Kidney (tissue), 14 donors: ENCODE results near the gene USP6. TPM values are rescaled to one million over a fixed set of nuclear protein-coding genes. Genes with fewer than 3 reads are reported as not detected.
"Not testable (repeated sequence)": the region's sequence is repeated elsewhere in the genome, so short reads cannot be mapped to it uniquely, and the experiment has no call there.

Source experiments
- DNase-seq, 5 donors: peaks; one replicate each; pipeline ENCODE4 v3.0.0-alpha.2; 2013 to 2020
- FAIRE-seq: peaks from 2 replicates; lab custom pipeline; 2012; peaks lifted over from hg19 to GRCh38; lab: Jason Lieb, UNC
- H3K27ac ChIP-seq, 2 donors: one replicate each; pipeline ENCODE4 v1.7.0; 2013; ENCODE audit warnings: low read depth in 2 of 2, low read length in 2 of 2, inconsistent platforms in 1 of 2
- H3K27me3 ChIP-seq: one replicate; pipeline ENCODE4 v1.7.1; 2013; ENCODE audit warnings: low read length, inconsistent platforms; ENCODE audit not compliant: control insufficient read depth, insufficient read depth
- H3K36me3 ChIP-seq, 3 donors: one replicate each; pipeline versions ENCODE4 v1.7.0 to v1.7.1; 2013; ENCODE audit warnings: low read length in 3 of 3, control low read depth in 1 of 3, inconsistent platforms in 1 of 3; ENCODE audit not compliant: insufficient read depth in 3 of 3, control insufficient read depth in 2 of 3
- H3K4me1 ChIP-seq, 3 donors: one replicate each; pipeline versions ENCODE4 v1.7.0 to v1.7.1; 2013; ENCODE audit warnings: low read length in 3 of 3, inconsistent platforms in 1 of 3, low read depth in 1 of 3; ENCODE audit not compliant: control insufficient read depth in 2 of 3, insufficient read depth in 2 of 3
- H3K4me3 ChIP-seq, 3 donors: one replicate each; pipeline versions ENCODE4 v1.7.0 to v1.8.1; 2013; ENCODE audit warnings: low read length in 3 of 3, control low read depth in 1 of 3, inconsistent platforms in 1 of 3
- H3K9ac ChIP-seq, 3 donors: one replicate each; pipeline versions ENCODE4 v1.7.0 to v1.7.1; 2013; ENCODE audit warnings: low read length in 3 of 3, control low read depth in 1 of 3, inconsistent platforms in 1 of 3
- H3K9me3 ChIP-seq, 3 donors: one replicate each; pipeline versions ENCODE4 v1.7.0 to v1.7.1; 2013; ENCODE audit warnings: low read length in 3 of 3, control low read depth in 1 of 3, inconsistent platforms in 1 of 3; ENCODE audit not compliant: control insufficient read depth in 2 of 3, insufficient read depth in 1 of 3
- intact Hi-C: fragments of 100-400 bp; cut with DNase I; formaldehyde crosslinking; loops from one replicate; pipeline ENCODE4 v1.11.1; 2022
- polyA plus RNA-seq: library from polyadenylated mRNA; stranded (reverse); fragments of 350-450 nt; fragmentation: Illumina TruSeq; extraction: RNeasy Lipid Tissue Mini Kit (QIAGEN cat#74804); gene quantifications from one replicate; pipeline ENCODE4 v1.2.3, GENCODE V29; 2014; ENCODE audit warnings: low read depth, low replicate concordance; ENCODE audit not compliant: insufficient read depth
- total RNA-seq: library from RNA; stranded (reverse); fragmentation: NEBNext Ultra II Directional; extraction: Animal tissue kit (Norgen Biotek cat#: 25700); gene quantifications from one replicate; pipeline ENCODE4 v1.2.1, GENCODE V29; 2021
- TF ChIP-seq, protein P1 (sequence below): IDR thresholded peaks from 3 replicates; pipeline ENCODE4 v1.5.1; 2012; ENCODE audit warnings: mild to moderate bottlenecking, moderate library complexity, borderline replicate concordance; ENCODE audit not compliant: insufficient read depth; ENCODE audit errors: extremely low read depth
- donor health status: control.
- donor health status: control.
- donor health status: control.
- donor health status: control.
- donor health status: control.
- donor health status: DM: yes; HTN: yes; CAD: no.
- donor health status: Normal renal cell carcinoma (clear cell type).

The USP6 gene
- total and polyA plus RNA-seq, 2 donors from 2014 or later, result 0.06 to 0.19 TPM

GRCh38 chr17:5127910-5128309, 12.1 kb downstream of the USP6 start:
- no peaks in the 10 kb centered on the region for H3K4me1 ChIP-seq
- no peak overlapping the region for H3K4me3 ChIP-seq
- peak in 2 of 5 donors; percentile 18 for DNase-seq
- H3K9ac ChIP-seq, result no peak overlapping the region
- H3K27me3 ChIP-seq, result no peaks in the 10 kb centered on the region
- TF ChIP-seq, protein P1, sequence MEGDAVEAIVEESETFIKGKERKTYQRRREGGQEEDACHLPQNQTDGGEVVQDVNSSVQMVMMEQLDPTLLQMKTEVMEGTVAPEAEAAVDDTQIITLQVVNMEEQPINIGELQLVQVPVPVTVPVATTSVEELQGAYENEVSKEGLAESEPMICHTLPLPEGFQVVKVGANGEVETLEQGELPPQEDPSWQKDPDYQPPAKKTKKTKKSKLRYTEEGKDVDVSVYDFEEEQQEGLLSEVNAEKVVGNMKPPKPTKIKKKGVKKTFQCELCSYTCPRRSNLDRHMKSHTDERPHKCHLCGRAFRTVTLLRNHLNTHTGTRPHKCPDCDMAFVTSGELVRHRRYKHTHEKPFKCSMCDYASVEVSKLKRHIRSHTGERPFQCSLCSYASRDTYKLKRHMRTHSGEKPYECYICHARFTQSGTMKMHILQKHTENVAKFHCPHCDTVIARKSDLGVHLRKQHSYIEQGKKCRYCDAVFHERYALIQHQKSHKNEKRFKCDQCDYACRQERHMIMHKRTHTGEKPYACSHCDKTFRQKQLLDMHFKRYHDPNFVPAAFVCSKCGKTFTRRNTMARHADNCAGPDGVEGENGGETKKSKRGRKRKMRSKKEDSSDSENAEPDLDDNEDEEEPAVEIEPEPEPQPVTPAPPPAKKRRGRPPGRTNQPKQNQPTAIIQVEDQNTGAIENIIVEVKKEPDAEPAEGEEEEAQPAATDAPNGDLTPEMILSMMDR, result no peak
- H3K27ac ChIP-seq, result no peak overlapping the region
- intact Hi-C loops, result no loop called here
- FAIRE-seq, result no peak
- no peaks in the 10 kb centered on the region for H3K9me3 ChIP-seq
- H3K36me3 ChIP-seq, result no peaks in the 10 kb centered on the region

GRCh38 chr17:5128387-5128786, 12.6 kb downstream of the USP6 start:
- H3K9me3 ChIP-seq, H3K36me3 ChIP-seq, H3K9ac ChIP-seq, H3K27ac ChIP-seq, intact Hi-C loops, FAIRE-seq, H3K27me3 ChIP-seq, H3K4me3 ChIP-seq, H3K4me1 ChIP-seq: not testable (repeated sequence)
- DNase-seq, result peak in 2 of 5 donors; percentile 9 to 33

DNA sequence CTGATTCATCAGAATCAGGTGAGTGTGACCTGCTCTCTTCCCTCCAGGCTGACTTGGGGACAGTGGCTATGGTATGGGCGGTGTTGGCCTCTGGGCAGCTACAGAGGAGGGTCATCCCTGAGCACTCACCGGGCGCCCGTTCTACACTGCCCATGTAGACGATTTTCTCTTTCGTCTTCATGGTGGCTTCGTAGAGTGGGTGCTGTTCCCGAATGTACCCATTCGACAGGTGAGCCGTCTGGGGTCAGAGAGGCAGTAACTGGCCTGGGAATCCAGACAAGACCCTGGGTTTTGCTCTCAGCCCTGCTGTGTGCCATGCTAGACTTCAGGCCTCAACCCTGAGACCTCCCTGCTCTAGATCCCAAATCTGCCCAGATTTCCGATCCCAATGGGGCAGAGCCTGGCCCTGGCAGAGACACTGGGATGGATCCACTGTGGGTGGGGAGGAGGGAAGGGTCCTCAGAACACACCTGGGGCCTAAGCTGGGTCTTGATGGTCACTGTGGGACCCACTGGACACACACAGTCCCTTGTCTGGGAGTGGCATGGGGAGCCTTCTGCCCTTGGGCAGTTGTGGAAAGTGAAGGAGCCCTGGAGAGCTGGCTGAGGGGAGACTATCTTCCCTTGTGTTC, 13.2 kb downstream of the USP6 start:
- H3K4me3 ChIP-seq, result no peak overlapping the region
- TF ChIP-seq, protein P1, result no peak
- H3K9me3 ChIP-seq, result no peaks in the 10 kb centered on the region
- H3K27me3 ChIP-seq, result no peaks in the 10 kb centered on the region
- intact Hi-C loops, result no loop called here
- peak in 1 of 5 donors; percentile 11 for DNase-seq
- no peak for FAIRE-seq
- no peak overlapping the region for H3K9ac ChIP-seq
- no peaks in the 10 kb centered on the region for H3K36me3 ChIP-seq
- H3K27ac ChIP-seq, result no peak overlapping the region
- no peaks in the 10 kb centered on the region for H3K4me1 ChIP-seq

DNA sequence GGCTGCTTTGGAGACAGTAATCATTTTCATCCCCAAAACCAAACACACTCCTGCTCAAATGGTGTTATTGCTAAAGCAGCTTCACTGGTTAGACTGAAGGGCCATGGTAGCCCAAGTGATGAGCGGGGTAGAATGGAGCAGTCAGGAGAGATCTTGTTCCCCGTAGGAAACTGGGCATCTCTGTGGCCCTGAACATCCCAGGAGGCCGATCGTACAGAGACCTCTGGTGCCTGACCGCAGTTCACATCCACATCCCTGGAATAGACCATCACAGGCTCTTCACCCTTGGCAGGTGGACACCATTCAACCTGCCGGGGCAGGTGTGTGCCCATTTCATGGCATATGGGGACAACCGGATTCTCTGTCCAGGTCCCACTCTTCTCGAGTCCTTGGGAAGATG, 13.9 kb downstream of the USP6 start:
- H3K4me3 ChIP-seq, intact Hi-C loops, FAIRE-seq, H3K27ac ChIP-seq, H3K9ac ChIP-seq, H3K4me1 ChIP-seq, H3K9me3 ChIP-seq, H3K27me3 ChIP-seq, H3K36me3 ChIP-seq: not testable (repeated sequence)
- peak in 1 of 5 donors; percentile 15 for DNase-seq

GRCh38 chr17:5130261-5130660, 14.4 kb downstream of the USP6 start:
- H3K9ac ChIP-seq, H3K27ac ChIP-seq, H3K36me3 ChIP-seq, intact Hi-C loops, H3K27me3 ChIP-seq, H3K9me3 ChIP-seq, H3K4me3 ChIP-seq, FAIRE-seq, H3K4me1 ChIP-seq: not testable (repeated sequence)
- DNase-seq, result peak in 1 of 5 donors; percentile 7

DNA sequence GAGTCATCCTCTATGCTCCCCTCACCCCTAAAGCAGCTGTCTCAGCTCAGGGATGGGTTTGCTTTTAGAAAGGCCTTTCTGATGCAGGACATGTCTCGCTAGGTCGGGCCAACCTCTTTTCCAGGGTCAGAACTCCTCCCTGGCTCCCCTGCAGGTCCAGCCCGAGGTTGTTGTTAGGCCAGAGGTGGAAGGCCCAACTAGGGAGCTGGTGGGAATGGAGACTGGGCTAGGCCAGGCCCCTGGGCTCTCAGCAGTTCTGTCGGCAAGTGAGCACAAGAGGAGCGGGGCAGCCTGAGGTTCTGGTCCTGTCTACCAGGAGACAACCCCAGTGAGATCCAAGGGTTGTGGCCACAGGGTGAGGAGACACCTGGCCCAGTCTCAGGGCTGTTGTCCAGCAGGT, 14.9 kb downstream of the USP6 start:
- H3K36me3 ChIP-seq, FAIRE-seq, H3K9ac ChIP-seq, H3K9me3 ChIP-seq, H3K4me1 ChIP-seq, H3K27me3 ChIP-seq, intact Hi-C loops, DNase-seq, H3K27ac ChIP-seq, H3K4me3 ChIP-seq: not testable (repeated sequence)
